ENCODE results near the gene DAD1.
"Not testable (repeated sequence)": the region's sequence is repeated elsewhere in the genome, so short reads cannot be mapped to it uniquely, and the experiment has no call there.

DAD1 gene

GRCh38 chr14:22589096-22589839 lies at the start of gene DAD1:
DAD1 (minus strand) TSS chr14:22589224; CDS start chr14:22589157, 67 bp downstream.
- DNase-seq (ENCODE audit: low spot score): peak; percentile 98

- DNase-seq (ENCODE audit: low spot score): not testable (repeated sequence)
These were observed 47.0 kb upstream of the DAD1 start for GRCh38 chr14:22635980-22636379.

GRCh38 chr14:22634233-22634900 lies 45.3 kb upstream of the DAD1 start:
- no peak for DNase-seq (ENCODE audit: low spot score)

GRCh38 chr14:22630486-22630885 lies 41.5 kb upstream of the DAD1 start:
- DNase-seq (ENCODE audit: low spot score): no peak

GRCh38 chr14:22630066-22630465 lies 41.0 kb upstream of the DAD1 start:
- DNase-seq (ENCODE audit: low spot score): no peak

- no peak for DNase-seq (ENCODE audit: low spot score)
These were observed 40.3 kb upstream of the DAD1 start for GRCh38 chr14:22629361-22629760.

GRCh38 chr14:22627506-22628263 lies 38.7 kb upstream of the DAD1 start:
- DNase-seq (ENCODE audit: low spot score): no peak

- DNase-seq (ENCODE audit: low spot score): no peak
These were observed 37.6 kb upstream of the DAD1 start for GRCh38 chr14:22626590-22626989.

- DNase-seq (ENCODE audit: low spot score): no peak
These were observed 34.0 kb upstream of the DAD1 start for GRCh38 chr14:22623047-22623446.

- no peak for DNase-seq (ENCODE audit: low spot score)
These were observed 33.2 kb upstream of the DAD1 start for GRCh38 chr14:22622255-22622654.

- not testable (repeated sequence) for DNase-seq (ENCODE audit: low spot score)
These were observed 26.7 kb upstream of the DAD1 start for GRCh38 chr14:22615765-22616164.

- DNase-seq (ENCODE audit: low spot score): peak; percentile 62
These were observed 25.3 kb upstream of the DAD1 start for GRCh38 chr14:22614240-22614799.

GRCh38 chr14:22613736-22614239 lies 24.8 kb upstream of the DAD1 start:
- DNase-seq (ENCODE audit: low spot score): no peak

GRCh38 chr14:22613106-22613695 lies 24.2 kb upstream of the DAD1 start:
- no peak for DNase-seq (ENCODE audit: low spot score)

- DNase-seq (ENCODE audit: low spot score): no peak
These were observed 21.9 kb upstream of the DAD1 start for GRCh38 chr14:22610931-22611330.

- DNase-seq (ENCODE audit: low spot score): no peak
These were observed 18.3 kb upstream of the DAD1 start for GRCh38 chr14:22607291-22607690.

- no peak for DNase-seq (ENCODE audit: low spot score)
These were observed 17.4 kb upstream of the DAD1 start for GRCh38 chr14:22606380-22606779.

GRCh38 chr14:22602862-22603261 lies 13.8 kb upstream of the DAD1 start:
- DNase-seq (ENCODE audit: low spot score): no peak

GRCh38 chr14:22601996-22602395 lies 13.0 kb upstream of the DAD1 start:
- no peak for DNase-seq (ENCODE audit: low spot score)

GRCh38 chr14:22601456-22601855 lies 12.4 kb upstream of the DAD1 start:
- DNase-seq (ENCODE audit: low spot score): no peak

GRCh38 chr14:22600027-22600426 lies 11.0 kb upstream of the DAD1 start:
- no peak for DNase-seq (ENCODE audit: low spot score)

- no peak for DNase-seq (ENCODE audit: low spot score)
These were observed 10.3 kb upstream of the DAD1 start for GRCh38 chr14:22599349-22599748.

All from iPS-NIHi11 (cell line).